H9 (cell line): ENCODE data around the gene AK5. TPM values are rescaled to one million over a fixed set of nuclear protein-coding genes. Genes with fewer than 3 reads are reported as not detected.

Experiments used
- DNase-seq: peaks from one replicate; pipeline ENCODE4 v3.0.0-alpha.2; 2017
- H2AFZ ChIP-seq: one replicate; pipeline ENCODE4 v1.6.1; 2013; ENCODE audit warnings: mild to moderate bottlenecking, low read length, control low read depth, moderate library complexity
- H2AK5ac ChIP-seq: 2 replicates; pipeline ENCODE4 v1.6.1; 2013; ENCODE audit warnings: low read length, control low read depth, mixed read lengths; ENCODE audit not compliant: insufficient read length
- H2BK120ac ChIP-seq: one replicate; pipeline ENCODE4 v1.6.1; 2013; ENCODE audit warnings: low read depth, mild to moderate bottlenecking, low read length, control low read depth, inconsistent platforms; ENCODE audit not compliant: poor library complexity, severe bottlenecking
- H2BK12ac ChIP-seq: 2 replicates; pipeline ENCODE4 v1.6.1; 2013; ENCODE audit warnings: low read length, control low read depth, mixed read lengths, low read depth; ENCODE audit not compliant: insufficient read length
- H2BK15ac ChIP-seq: 2 replicates; pipeline ENCODE4 v1.6.1; 2013; ENCODE audit warnings: low read depth, low read length, control low read depth
- H2BK20ac ChIP-seq: one replicate; pipeline ENCODE4 v1.6.1; 2013; ENCODE audit warnings: low read depth, mild to moderate bottlenecking, low read length, control low read depth, inconsistent platforms; ENCODE audit not compliant: poor library complexity, severe bottlenecking
- H2BK5ac ChIP-seq: 2 replicates; pipeline ENCODE4 v1.6.1; 2013; ENCODE audit warnings: low read length, control low read depth, mixed read lengths; ENCODE audit not compliant: insufficient read length
- H3K14ac ChIP-seq: 2 replicates; pipeline ENCODE4 v1.6.1; 2013; ENCODE audit warnings: low read length, control low read depth; ENCODE audit not compliant: insufficient read depth
- H3K18ac ChIP-seq: 2 replicates; pipeline ENCODE4 v1.6.1; 2013; ENCODE audit warnings: low read depth, mild to moderate bottlenecking, mixed read lengths, low read length, control low read depth; ENCODE audit not compliant: insufficient read length
- H3K23ac ChIP-seq: 2 replicates; pipeline ENCODE4 v1.6.1; 2013; ENCODE audit warnings: low read length, control low read depth, mixed read lengths, low read depth; ENCODE audit not compliant: insufficient read length
- H3K23me2 ChIP-seq: 2 replicates; pipeline ENCODE4 v1.6.1; 2013; ENCODE audit warnings: low read depth, mild to moderate bottlenecking, mixed read lengths, low read length, control low read depth; ENCODE audit not compliant: insufficient read length, poor library complexity, severe bottlenecking
- H3K27ac ChIP-seq: 2 replicates; pipeline ENCODE4 v1.5.1; 2013; ENCODE audit warnings: low read length, control low read depth, mixed read lengths, low read depth; ENCODE audit not compliant: insufficient read length
- H3K27me3 ChIP-seq: 2 replicates; pipeline ENCODE4 v1.6.1; 2013; ENCODE audit warnings: low read length, control low read depth, inconsistent platforms; ENCODE audit not compliant: insufficient read depth
- H3K4ac ChIP-seq: 2 replicates; pipeline ENCODE4 v1.6.1; 2013; ENCODE audit warnings: low read depth, mild to moderate bottlenecking, control low read depth, inconsistent platforms, low read length, moderate library complexity
- H3K4me1 ChIP-seq: 2 replicates; pipeline ENCODE4 v1.6.1; 2013; ENCODE audit warnings: low read length, control low read depth, inconsistent platforms; ENCODE audit not compliant: insufficient read depth
- H3K4me2 ChIP-seq: 2 replicates; pipeline ENCODE4 v1.6.1; 2013; ENCODE audit warnings: low read length, control low read depth, mixed read lengths; ENCODE audit not compliant: insufficient read length, insufficient read depth
- H3K56ac ChIP-seq: 2 replicates; pipeline ENCODE4 v1.6.1; 2013; ENCODE audit warnings: low read depth, mild to moderate bottlenecking, mixed read lengths, low read length, control low read depth; ENCODE audit not compliant: insufficient read length
- H3K79me1 ChIP-seq: 2 replicates; pipeline ENCODE4 v1.6.1; 2013; ENCODE audit warnings: low read depth, mild to moderate bottlenecking, moderate library complexity, low read length, control low read depth, inconsistent platforms; ENCODE audit not compliant: insufficient read depth, poor library complexity, severe bottlenecking
- H3K79me2 ChIP-seq: 2 replicates; pipeline ENCODE4 v1.6.1; 2013; ENCODE audit warnings: low read length, control low read depth, inconsistent platforms; ENCODE audit not compliant: insufficient read depth
- H3K9ac ChIP-seq: 2 replicates; pipeline ENCODE4 v1.6.1; 2013; ENCODE audit warnings: low read length, control low read depth, mixed read lengths; ENCODE audit not compliant: insufficient read length; ENCODE audit errors: extremely low read depth
- H3K9me3 ChIP-seq: one replicate; pipeline ENCODE4 v1.6.1; 2013; ENCODE audit warnings: low read depth, low read length, inconsistent platforms; ENCODE audit not compliant: control insufficient read depth
- H3T11ph ChIP-seq: one replicate; pipeline ENCODE4 v1.6.1; 2013; ENCODE audit warnings: mild to moderate bottlenecking, low read length, control low read depth, inconsistent platforms
- H4K20me1 ChIP-seq: one replicate; pipeline ENCODE4 v1.6.1; 2013; ENCODE audit not compliant: control insufficient read depth, insufficient read length, insufficient read depth
- H4K5ac ChIP-seq: 2 replicates; pipeline ENCODE4 v1.6.1; 2013; ENCODE audit warnings: low read depth, mild to moderate bottlenecking, mixed read lengths, low read length, control low read depth; ENCODE audit not compliant: insufficient read length
- H4K8ac ChIP-seq: replicated peaks from 2 replicates; pipeline ENCODE4 v1.6.1; 2013; ENCODE audit warnings: low read length, control low read depth, mixed read lengths, low read depth; ENCODE audit not compliant: insufficient read length
- H4K91ac ChIP-seq: 2 replicates; pipeline ENCODE4 v1.6.1; 2013; ENCODE audit warnings: low read depth, mild to moderate bottlenecking, moderate library complexity, mixed read lengths, low read length, control low read depth; ENCODE audit not compliant: insufficient read length
- H3K27ac Mint-ChIP-seq, 3 experiments: 2 replicates in 2 of 3; 3 replicates in 1 of 3; pipeline ENCODE4 v1.8.0; 2020 to 2021; ENCODE audit warnings: mixed read lengths in 3 of 3, mild to moderate bottlenecking in 1 of 3, moderate library complexity in 1 of 3
- H3K27me3 Mint-ChIP-seq: 2 replicates; pipeline ENCODE4 v1.8.0; 2021; ENCODE audit warnings: low read depth, mild to moderate bottlenecking, moderate library complexity, mixed read lengths
- H3K36me3 Mint-ChIP-seq, 3 experiments: 2 replicates in 2 of 3; 3 replicates in 1 of 3; pipeline ENCODE4 v1.8.0; 2020 to 2021; ENCODE audit warnings: low read depth in 3 of 3, mixed read lengths in 3 of 3; ENCODE audit not compliant: insufficient read depth in 1 of 3
- H3K4me1 Mint-ChIP-seq, 2 experiments: 2 replicates each; pipeline ENCODE4 v1.8.0; 2020; ENCODE audit warnings: mixed read lengths in 2 of 2
- H3K4me3 Mint-ChIP-seq, 2 experiments: 2 replicates in 1 of 2; 3 replicates in 1 of 2; pipeline ENCODE4 v1.8.0; 2020 to 2021; ENCODE audit warnings: mild to moderate bottlenecking in 2 of 2, mixed read lengths in 2 of 2, moderate library complexity in 1 of 2
- H3K9me3 Mint-ChIP-seq, 2 experiments: 2 replicates in 1 of 2; 3 replicates in 1 of 2; pipeline ENCODE4 v1.8.0; 2020; ENCODE audit warnings: mild to moderate bottlenecking in 2 of 2, mixed read lengths in 2 of 2, moderate library complexity in 1 of 2
- WGBS: extraction: QIAGEN DNeasy Blood & Tissue Kit; methylation state at CpG from one replicate; pipeline ENCODE4 v1.1.7; 2013; ENCODE audit warnings: missing lambda C conversion rate, low lambda C conversion rate, mixed read lengths; ENCODE audit not compliant: insufficient read length; ENCODE audit errors: extremely low coverage; 5-methylcytosine and 5-hydroxymethylcytosine counted together
- total RNA-seq: library from RNA; stranded (reverse); gene quantifications from 2 replicates; pipeline ENCODE4 v1.2.1, GENCODE V29; 2021
- TF ChIP-seq, protein P1 (sequence below): fragments of 200-600 bp; sonication (generic); conservative IDR thresholded peaks from 3 replicates; pipeline ENCODE4 v1.8.0; 2021; ENCODE audit warnings: antibody characterized with exemption, mild to moderate bottlenecking

AK5 gene
- total RNA-seq, 1 experiment from 2014 or later: 2.5 TPM

DNA sequence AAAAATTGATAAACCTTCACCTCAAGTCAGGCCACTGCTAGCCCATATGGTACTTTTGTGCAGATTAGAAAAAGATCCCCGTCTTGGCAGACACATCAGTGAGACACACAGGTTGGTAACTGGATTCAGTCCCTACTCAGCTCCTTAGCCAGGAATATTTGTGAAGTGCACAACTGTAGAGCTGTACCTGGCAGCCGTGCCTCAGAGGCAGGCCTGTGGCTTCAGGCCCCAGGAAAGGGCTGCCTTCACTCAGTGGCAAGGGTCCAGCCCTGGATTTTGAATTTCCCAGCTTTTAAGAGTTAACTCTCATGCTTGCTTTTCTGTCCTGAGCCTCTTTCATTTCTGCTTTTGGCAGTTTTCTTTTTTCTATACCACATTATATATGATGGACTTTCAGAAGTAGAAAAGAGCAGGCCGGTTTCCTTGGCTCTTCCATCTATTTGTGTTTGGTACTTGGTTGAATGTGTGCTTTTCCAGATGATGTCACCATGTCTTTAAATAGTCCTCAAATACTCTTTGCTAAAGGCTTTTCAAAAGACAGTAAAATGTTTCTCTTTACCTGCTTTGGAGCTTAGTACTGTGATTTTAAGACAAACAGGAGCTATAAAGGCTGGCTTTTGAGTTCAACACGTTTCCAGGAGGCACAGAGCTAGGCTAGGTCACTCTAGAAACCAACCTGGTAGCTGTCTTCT lies 186.6 kb downstream of the AK5 start:
- WGBS: no CpG with 5 or more reads among the region's 4 CpGs
- H4K5ac ChIP-seq: no peak overlapping the region
- H2BK5ac ChIP-seq: no peak overlapping the region

More for the DNA sequence above, 186.6 kb downstream of the AK5 start:
- no peaks in the 10 kb centered on the region for H3K79me2 ChIP-seq
- no peak overlapping the region for H4K8ac ChIP-seq
- no peak for DNase-seq
- no peak overlapping the region for H2AFZ ChIP-seq
- no peak overlapping the region for H3K23ac ChIP-seq
- no peak overlapping the region for H2BK20ac ChIP-seq
- Mint-ChIP-seq H3K4me3 (no peak overlapping the region), H3K27me3 (no peaks in the 10 kb centered on the region), H3K9me3 (no peaks in the 10 kb centered on the region), H3K36me3 (no peaks in the 10 kb centered on the region), H3K4me1 (no peaks in the 10 kb centered on the region; a peak in 3 of 4 replicates), H3K27ac (no peak overlapping the region)
- H3T11ph ChIP-seq: no peak overlapping the region
- H3K27me3 ChIP-seq: no peaks in the 10 kb centered on the region
- H3K9me3 ChIP-seq: no peaks in the 10 kb centered on the region
- TF ChIP-seq, protein P1, sequence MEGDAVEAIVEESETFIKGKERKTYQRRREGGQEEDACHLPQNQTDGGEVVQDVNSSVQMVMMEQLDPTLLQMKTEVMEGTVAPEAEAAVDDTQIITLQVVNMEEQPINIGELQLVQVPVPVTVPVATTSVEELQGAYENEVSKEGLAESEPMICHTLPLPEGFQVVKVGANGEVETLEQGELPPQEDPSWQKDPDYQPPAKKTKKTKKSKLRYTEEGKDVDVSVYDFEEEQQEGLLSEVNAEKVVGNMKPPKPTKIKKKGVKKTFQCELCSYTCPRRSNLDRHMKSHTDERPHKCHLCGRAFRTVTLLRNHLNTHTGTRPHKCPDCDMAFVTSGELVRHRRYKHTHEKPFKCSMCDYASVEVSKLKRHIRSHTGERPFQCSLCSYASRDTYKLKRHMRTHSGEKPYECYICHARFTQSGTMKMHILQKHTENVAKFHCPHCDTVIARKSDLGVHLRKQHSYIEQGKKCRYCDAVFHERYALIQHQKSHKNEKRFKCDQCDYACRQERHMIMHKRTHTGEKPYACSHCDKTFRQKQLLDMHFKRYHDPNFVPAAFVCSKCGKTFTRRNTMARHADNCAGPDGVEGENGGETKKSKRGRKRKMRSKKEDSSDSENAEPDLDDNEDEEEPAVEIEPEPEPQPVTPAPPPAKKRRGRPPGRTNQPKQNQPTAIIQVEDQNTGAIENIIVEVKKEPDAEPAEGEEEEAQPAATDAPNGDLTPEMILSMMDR: no peak
- no peak overlapping the region for H3K14ac ChIP-seq
- no peak overlapping the region for H4K91ac ChIP-seq
- H3K18ac ChIP-seq: no peak overlapping the region
- H2AK5ac ChIP-seq: no peak overlapping the region
- no peaks in the 10 kb centered on the region for H4K20me1 ChIP-seq
- H2BK120ac ChIP-seq: no peak overlapping the region
- no peak overlapping the region for H3K56ac ChIP-seq
- H3K4ac ChIP-seq: no peak overlapping the region
- no peak overlapping the region for H3K4me2 ChIP-seq
- H3K4me1 ChIP-seq: no peaks in the 10 kb centered on the region
- H3K27ac ChIP-seq: no peak overlapping the region
- H3K79me1 ChIP-seq: no peaks in the 10 kb centered on the region
- H2BK12ac ChIP-seq: no peak overlapping the region
- H3K23me2 ChIP-seq: no peaks in the 10 kb centered on the region
- no peak overlapping the region for H2BK15ac ChIP-seq
- H3K9ac ChIP-seq: no peak overlapping the region
